Measurements from ENCODE around the gene DOCK3.

The DOCK3 gene

DNA sequence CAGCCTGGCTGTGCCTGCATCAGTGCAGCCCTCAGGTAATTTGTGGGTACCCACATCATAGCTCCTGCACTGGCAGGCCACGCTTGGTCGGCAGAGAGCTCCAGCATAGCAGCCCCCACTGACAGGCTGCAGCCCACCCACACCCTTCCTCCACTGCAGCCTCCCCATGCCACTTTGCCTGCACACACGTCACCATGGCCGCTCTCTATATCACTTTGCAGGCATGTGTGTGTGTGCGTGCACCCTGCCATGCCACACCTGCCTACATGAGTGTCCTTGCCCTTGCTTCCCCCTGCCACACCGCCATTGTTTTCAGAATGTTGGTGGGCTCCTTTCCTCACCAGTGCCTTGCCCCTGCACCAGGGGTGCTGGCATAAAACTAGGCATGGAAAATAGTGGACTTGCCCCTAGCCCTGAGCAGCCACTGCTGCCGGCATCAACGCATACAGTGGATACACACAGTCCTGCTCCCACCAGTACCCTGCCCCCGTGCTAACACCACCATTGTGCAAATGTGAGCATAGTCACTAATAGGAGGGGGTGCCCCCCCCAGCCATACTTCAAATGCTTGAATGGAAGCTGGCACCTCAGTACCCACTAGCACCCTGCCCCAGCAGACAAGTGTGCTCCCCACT lies 431.6 kb downstream of the DOCK3 start:
- TF ChIP-seq FOXP2 (optimal IDR thresholded peaks at IDR 0.05; ENCODE audit: borderline replicate concordance, extremely low read depth, extremely low read length, insufficient read depth) (no peak), POLR2AphosphoS5 (IDR thresholded peaks at IDR 0.05; ENCODE audit: low read depth, low read length) (no peak), TAF1 (IDR thresholded peaks at IDR 0.05; ENCODE audit: borderline replicate concordance, insufficient read depth, low read length) (no peak), SIN3A (IDR thresholded peaks at IDR 0.05; ENCODE audit: borderline replicate concordance, insufficient read depth, low read length) (no peak)
- TF ChIP-seq, protein P1, sequence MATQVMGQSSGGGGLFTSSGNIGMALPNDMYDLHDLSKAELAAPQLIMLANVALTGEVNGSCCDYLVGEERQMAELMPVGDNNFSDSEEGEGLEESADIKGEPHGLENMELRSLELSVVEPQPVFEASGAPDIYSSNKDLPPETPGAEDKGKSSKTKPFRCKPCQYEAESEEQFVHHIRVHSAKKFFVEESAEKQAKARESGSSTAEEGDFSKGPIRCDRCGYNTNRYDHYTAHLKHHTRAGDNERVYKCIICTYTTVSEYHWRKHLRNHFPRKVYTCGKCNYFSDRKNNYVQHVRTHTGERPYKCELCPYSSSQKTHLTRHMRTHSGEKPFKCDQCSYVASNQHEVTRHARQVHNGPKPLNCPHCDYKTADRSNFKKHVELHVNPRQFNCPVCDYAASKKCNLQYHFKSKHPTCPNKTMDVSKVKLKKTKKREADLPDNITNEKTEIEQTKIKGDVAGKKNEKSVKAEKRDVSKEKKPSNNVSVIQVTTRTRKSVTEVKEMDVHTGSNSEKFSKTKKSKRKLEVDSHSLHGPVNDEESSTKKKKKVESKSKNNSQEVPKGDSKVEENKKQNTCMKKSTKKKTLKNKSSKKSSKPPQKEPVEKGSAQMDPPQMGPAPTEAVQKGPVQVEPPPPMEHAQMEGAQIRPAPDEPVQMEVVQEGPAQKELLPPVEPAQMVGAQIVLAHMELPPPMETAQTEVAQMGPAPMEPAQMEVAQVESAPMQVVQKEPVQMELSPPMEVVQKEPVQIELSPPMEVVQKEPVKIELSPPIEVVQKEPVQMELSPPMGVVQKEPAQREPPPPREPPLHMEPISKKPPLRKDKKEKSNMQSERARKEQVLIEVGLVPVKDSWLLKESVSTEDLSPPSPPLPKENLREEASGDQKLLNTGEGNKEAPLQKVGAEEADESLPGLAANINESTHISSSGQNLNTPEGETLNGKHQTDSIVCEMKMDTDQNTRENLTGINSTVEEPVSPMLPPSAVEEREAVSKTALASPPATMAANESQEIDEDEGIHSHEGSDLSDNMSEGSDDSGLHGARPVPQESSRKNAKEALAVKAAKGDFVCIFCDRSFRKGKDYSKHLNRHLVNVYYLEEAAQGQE (IDR thresholded peaks at IDR 0.05; ENCODE audit: insufficient read depth in 1 of 2, low read depth in 2 of 2, low read length in 2 of 2): no peak

DNA sequence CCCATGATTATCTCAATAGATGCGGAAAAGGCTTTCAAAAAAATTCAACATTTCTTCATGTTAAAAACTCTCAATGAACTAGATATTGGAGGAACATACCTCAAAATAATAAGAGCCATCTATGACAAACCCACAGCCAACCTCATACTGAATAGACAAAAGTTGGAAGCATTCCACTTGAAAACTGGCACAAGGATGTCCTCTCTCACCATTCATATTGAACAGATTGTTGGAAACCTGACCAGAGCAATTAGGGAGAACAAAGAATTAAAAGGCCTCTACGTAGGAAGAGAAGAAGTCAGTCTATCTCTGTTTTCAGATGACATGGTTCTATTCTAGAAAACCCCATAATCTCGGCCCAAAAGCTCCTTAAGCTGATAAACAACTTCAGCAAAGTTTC lies 435.9 kb downstream of the DOCK3 start:
- TF ChIP-seq FOXP2 (optimal IDR thresholded peaks at IDR 0.05; ENCODE audit: borderline replicate concordance, extremely low read depth, extremely low read length, insufficient read depth) (no peak), SIN3A (IDR thresholded peaks at IDR 0.05; ENCODE audit: borderline replicate concordance, insufficient read depth, low read length) (no peak), TAF1 (IDR thresholded peaks at IDR 0.05; ENCODE audit: borderline replicate concordance, insufficient read depth, low read length) (no peak), POLR2AphosphoS5 (IDR thresholded peaks at IDR 0.05; ENCODE audit: low read depth, low read length) (no peak)
- TF ChIP-seq, protein P1 (IDR thresholded peaks at IDR 0.05; ENCODE audit: insufficient read depth in 1 of 2, low read depth in 2 of 2, low read length in 2 of 2): no peak

DNA sequence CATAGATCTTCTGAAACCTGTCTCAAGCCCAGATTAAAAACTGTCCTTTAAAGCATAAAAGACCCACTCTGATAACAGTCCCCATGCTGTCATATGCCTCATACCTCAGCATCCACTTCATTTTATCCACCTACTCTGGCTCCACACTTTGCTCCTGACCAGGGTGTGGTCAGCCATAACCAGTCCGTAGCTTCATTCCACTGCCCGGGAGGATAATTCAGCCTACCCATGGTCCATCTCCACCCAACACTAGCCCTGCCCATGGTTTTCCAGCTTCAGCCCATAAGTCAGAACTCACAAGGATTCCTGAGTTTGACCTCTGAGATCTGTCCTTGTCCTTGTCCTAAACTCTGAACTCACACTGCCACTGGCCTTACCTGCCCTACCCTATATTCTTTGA lies 448.2 kb downstream of the DOCK3 start:
- TF ChIP-seq, protein P1 (IDR thresholded peaks at IDR 0.05; ENCODE audit: insufficient read depth in 1 of 2, low read depth in 2 of 2, low read length in 2 of 2): no peak
- no peak for TF ChIP-seq FOXP2 (optimal IDR thresholded peaks at IDR 0.05; ENCODE audit: borderline replicate concordance, extremely low read depth, extremely low read length, insufficient read depth)
- TF ChIP-seq POLR2AphosphoS5 (IDR thresholded peaks at IDR 0.05; ENCODE audit: low read depth, low read length): no peak
- no peak for TF ChIP-seq SIN3A (IDR thresholded peaks at IDR 0.05; ENCODE audit: borderline replicate concordance, insufficient read depth, low read length)
- TF ChIP-seq TAF1 (IDR thresholded peaks at IDR 0.05; ENCODE audit: borderline replicate concordance, insufficient read depth, low read length): no peak

DNA sequence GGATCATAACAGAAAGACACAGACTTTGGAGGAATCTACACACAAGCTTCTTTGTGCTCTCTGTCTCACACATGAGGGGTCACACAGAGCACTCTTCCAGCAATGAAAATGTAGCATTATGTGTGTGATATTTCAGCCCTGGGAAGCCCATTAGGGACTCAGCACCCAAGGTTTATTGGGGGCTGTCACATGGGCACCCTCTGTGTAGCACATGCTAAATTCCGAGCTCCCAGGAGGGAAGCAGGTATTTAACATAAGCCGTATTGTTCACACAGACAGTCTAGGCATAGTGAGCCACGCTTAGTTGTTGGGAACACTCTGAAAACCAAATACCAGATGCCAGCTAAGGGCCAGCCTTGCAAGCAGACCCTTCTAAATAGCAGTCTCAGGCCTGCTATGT lies 448.8 kb downstream of the DOCK3 start:
- TF ChIP-seq SIN3A (IDR thresholded peaks at IDR 0.05; ENCODE audit: borderline replicate concordance, insufficient read depth, low read length) (no peak), TAF1 (IDR thresholded peaks at IDR 0.05; ENCODE audit: borderline replicate concordance, insufficient read depth, low read length) (no peak), FOXP2 (optimal IDR thresholded peaks at IDR 0.05; ENCODE audit: borderline replicate concordance, extremely low read depth, extremely low read length, insufficient read depth) (no peak), POLR2AphosphoS5 (IDR thresholded peaks at IDR 0.05; ENCODE audit: low read depth, low read length) (no peak)
- TF ChIP-seq, protein P1 (IDR thresholded peaks at IDR 0.05; ENCODE audit: insufficient read depth in 1 of 2, low read depth in 2 of 2, low read length in 2 of 2): no peak

Data from PFSK-1 (cell line).